Measurements from ENCODE around the gene CELA3A.

GRCh38 chr1:22048351-22049192 lies 47.1 kb downstream of the CELA3A start:
- TF ChIP-seq CBX5 (CRISPR knock-in tag; IDR thresholded peaks at IDR 0.05; ENCODE audit: borderline replicate concordance), result no peak
- TF ChIP-seq CTCF (CRISPR knock-in tag; IDR thresholded peaks at IDR 0.05), result no peak
- no peak for TF ChIP-seq FOXM1 (CRISPR knock-in tag; IDR thresholded peaks at IDR 0.05)
- no peak for TF ChIP-seq CREB1 (IDR thresholded peaks at IDR 0.05)
- TF ChIP-seq CREB1 (CRISPR knock-in tag; IDR thresholded peaks at IDR 0.05), result 0 out of 2 replicates have a peak, but pooled peaks have one; percentile 23
- TF ChIP-seq ARHGAP35 (CRISPR knock-in tag; IDR thresholded peaks at IDR 0.05; ENCODE audit: borderline replicate concordance), result no peak
- no peak for TF ChIP-seq ATF7-NPFF (CRISPR knock-in tag; IDR thresholded peaks at IDR 0.05; ENCODE audit: low read depth)
- no peak for TF ChIP-seq ETV6 (CRISPR knock-in tag; conservative IDR thresholded peaks at IDR 0.05)
